22Rv1 (cell line): ENCODE results near the gene WDFY3.
A peak's percentile ranks its signal among the peaks of the same experiment; 100 is the strongest.

ENCODE experiments used
- H3K27ac ChIP-seq: fragments of 450-650 bp; 2 replicates; pipeline ENCODE4 v1.5.1; 2017
- CTCF ChIP-seq: fragments of 450-650 bp; IDR thresholded peaks from 2 replicates; pipeline ENCODE4 v1.5.1; 2017; ENCODE audit warnings: mild to moderate bottlenecking
- ZFX ChIP-seq: fragments of 450-650 bp; IDR thresholded peaks from 2 replicates; pipeline ENCODE4 v1.6.1; 2017; ENCODE audit warnings: antibody characterized with exemption, borderline replicate concordance

The WDFY3 gene

GRCh38 chr4:84977396-84977795, 10.9 kb upstream of the WDFY3 start:
- TF ChIP-seq CTCF, result no peak
- TF ChIP-seq ZFX, result no peak

GRCh38 chr4:84973856-84974255, 7.4 kb upstream of the WDFY3 start:
- TF ChIP-seq CTCF (no peak), ZFX (no peak)
- no peak overlapping the region for H3K27ac ChIP-seq

More at GRCh38 chr4:84977396-84977795, 10.9 kb upstream of the WDFY3 start:
- H3K27ac ChIP-seq, result no peak overlapping the region

GRCh38 chr4:84971319-84971932, 4.9 kb upstream of the WDFY3 start:
- H3K27ac ChIP-seq, result no peak overlapping the region
- TF ChIP-seq CTCF (peak; percentile 66), ZFX (no peak)

- H3K27ac ChIP-seq, result no peak overlapping the region
- TF ChIP-seq ZFX (no peak), CTCF (no peak)
These were observed 2.4 kb upstream of the WDFY3 start for GRCh38 chr4:84968925-84969324.

GRCh38 chr4:84967243-84967690, 777 bp upstream of the WDFY3 start:
- TF ChIP-seq ZFX, result no peak
- TF ChIP-seq CTCF, result no peak
- peak overlapping the region; percentile 87 for H3K27ac ChIP-seq

GRCh38 chr4:84965553-84966381, 723 bp downstream of the WDFY3 start:
- H3K27ac ChIP-seq, result peak overlapping the region; percentile 87
- TF ChIP-seq CTCF (peak; percentile 30; the same call in 1 of the 2 replicates), ZFX (no peak)
